HCT116 (cell line): ENCODE results near the gene ANXA5. TPM values are rescaled to one million over a fixed set of nuclear protein-coding genes. Genes with fewer than 3 reads are reported as not detected.

Experiments
- ATAC-seq: fragments of 200-7000 bp; cut with Tn5 transposase; 2 replicates; pipeline ENCODE4 v1.9.1; 2020; ENCODE audit warnings: mild to moderate bottlenecking, moderate library complexity
- BruUV-seq: library from RNA; stranded (reverse); fragments of 400-500 nt; replicated peaks from 2 replicates; lab custom pipeline; 2021; lab: Mats Ljungman, UMichigan
- CTCF ChIA-PET: fragments of 300-600 bp; sonication (Branson Sonifier 250); formaldehyde crosslinking; loops from one replicate; lab custom pipeline; 2021; ENCODE audit warnings: antibody characterized with exemption; lab: Charles Lee
- POLR2A ChIA-PET: fragments of 300-600, 350-600 bp; sonication (Branson Sonifier 250); formaldehyde crosslinking; loops from one replicate; lab custom pipeline; 2021; ENCODE audit warnings: antibody characterized with exemption; lab: Charles Lee
- RAD21 ChIA-PET, 2 experiments: fragments of 300-600 bp; sonication (Branson Sonifier 250); formaldehyde crosslinking; loops; one replicate each; lab custom pipeline; 2023; ENCODE audit warnings: low total read pairs in 2 of 2; ENCODE audit not compliant: uncharacterized antibody in 2 of 2, unreplicated experiment in 2 of 2, low non-redundant PET in 1 of 2; lab: Charles Lee
- DNase-seq: peaks from one replicate; pipeline ENCODE4 v3.0.0-alpha.2; 2010; ENCODE audit warnings: low read depth, low spot score
- H2AFZ ChIP-seq: fragments of 200-600 bp; shearing (Covaris generic), sonication (generic); 2 replicates; pipeline ENCODE4 v1.6.1; 2017; ENCODE audit warnings: low read depth, mixed run types, mixed read lengths, antibody characterized with exemption, low read length; ENCODE audit not compliant: poor library complexity, severe bottlenecking
- H3K27ac ChIP-seq: 2 replicates; pipeline ENCODE4 v1.5.1; 2012; ENCODE audit warnings: low read depth, low read length
- H3K27me3 ChIP-seq: fragments of 200-600 bp; sonication (generic); 2 replicates; pipeline ENCODE4 v1.6.1; 2016; ENCODE audit warnings: mixed run types, low read length, mixed read lengths; ENCODE audit not compliant: insufficient read depth
- H3K36me3 ChIP-seq, 2 experiments: fragments of 200-500 bp in 1 of 2; fragments of 200-600 bp in 1 of 2; sonication (Bioruptor generic) in 1 of 2; sonication (generic) in 1 of 2; 2 replicates each; pipeline versions ENCODE4 v1.5.1 to v1.6.1; 2014 to 2016; ENCODE audit warnings: low read length in 2 of 2, inconsistent platforms in 1 of 2, mixed read lengths in 1 of 2, mixed run types in 1 of 2; ENCODE audit not compliant: insufficient read depth in 2 of 2, control insufficient read depth in 1 of 2
- H3K4me1 ChIP-seq, 2 experiments: fragments of 200-600 bp in 1 of 2; sonication (generic) in 1 of 2; 2 replicates each; pipeline versions ENCODE4 v1.5.1 to v1.6.1; 2012 to 2017; ENCODE audit warnings: low read length in 2 of 2, inconsistent platforms in 1 of 2, mild to moderate bottlenecking in 1 of 2, mixed read lengths in 1 of 2, mixed run types in 1 of 2, moderate library complexity in 1 of 2; ENCODE audit not compliant: insufficient read depth in 2 of 2, control insufficient read depth in 1 of 2
- H3K4me2 ChIP-seq: fragments of 200-600 bp; sonication (generic); 2 replicates; pipeline ENCODE4 v1.6.1; 2017; ENCODE audit warnings: mixed run types, low read length, mixed read lengths
- H3K4me3 ChIP-seq, 2 experiments: fragments of 200-600 bp in 1 of 2; sonication (generic) in 1 of 2; replicated peaks in 1 of 2; 2 replicates each; pipeline ENCODE4 v1.5.1; 2011 to 2016; ENCODE audit warnings: low read length in 2 of 2, control low read depth in 1 of 2, low read depth in 1 of 2, mild to moderate bottlenecking in 1 of 2, mixed read lengths in 1 of 2, mixed run types in 1 of 2
- H3K79me2 ChIP-seq: fragments of 200-600 bp; sonication (generic); 2 replicates; pipeline ENCODE4 v1.6.1; 2017; ENCODE audit warnings: mild to moderate bottlenecking, mixed run types, low read length, moderate library complexity, mixed read lengths; ENCODE audit not compliant: insufficient read depth
- H3K9ac ChIP-seq: fragments of 200-600 bp; sonication (generic); 2 replicates; pipeline ENCODE4 v1.6.1; 2016; ENCODE audit warnings: low read length, mixed read lengths
- H3K9me2 ChIP-seq: fragments of 200-600 bp; sonication (generic), shearing (Covaris generic); 2 replicates; pipeline ENCODE4 v1.6.1; 2017; ENCODE audit warnings: mixed run types, mild to moderate bottlenecking, moderate library complexity; ENCODE audit not compliant: insufficient read depth
- H3K9me3 ChIP-seq, 2 experiments: fragments of 200-500 bp in 1 of 2; fragments of 200-600 bp in 1 of 2; sonication (Bioruptor generic) in 1 of 2; sonication (generic) in 1 of 2; 2 replicates each; pipeline ENCODE4 v1.6.1; 2014 to 2017; ENCODE audit warnings: low read length in 2 of 2, mixed read lengths in 2 of 2, inconsistent platforms in 1 of 2, low read depth in 1 of 2, mild to moderate bottlenecking in 1 of 2, mixed run types in 1 of 2, moderate library complexity in 1 of 2; ENCODE audit not compliant: control insufficient read depth in 1 of 2, insufficient read depth in 1 of 2
- H4K20me1 ChIP-seq: fragments of 200-600 bp; sonication (generic), shearing (Covaris generic); 2 replicates; pipeline ENCODE4 v1.6.1; 2017; ENCODE audit warnings: mixed run types, mild to moderate bottlenecking, moderate library complexity; ENCODE audit not compliant: insufficient read depth
- ATF3 ChIP-seq: IDR thresholded peaks from 2 replicates; pipeline ENCODE4 v1.6.1; 2012
- SP1 ChIP-seq: IDR thresholded peaks from 2 replicates; pipeline ENCODE4 v1.6.1; 2012; ENCODE audit warnings: low read depth
- SRF ChIP-seq: IDR thresholded peaks from 2 replicates; pipeline ENCODE4 v1.6.1; 2012; ENCODE audit warnings: low read depth
- YY1 ChIP-seq: IDR thresholded peaks from 2 replicates; pipeline ENCODE4 v1.6.1; 2011; ENCODE audit warnings: low read length, low read depth, moderate library complexity, mild to moderate bottlenecking; ENCODE audit not compliant: insufficient replicate concordance; ENCODE audit errors: extremely low read depth
- intact Hi-C: fragments of 100-400 bp; cut with micrococcal nuclease; formaldehyde crosslinking; loops from 2 replicates; pipeline ENCODE4 v1.10.0; 2022
- total RNA-seq: library from RNA; stranded (reverse); gene quantifications from one replicate; pipeline ENCODE4 v1.2.1, GENCODE V29; 2021; ENCODE audit not compliant: unreplicated experiment

ANXA5 gene
- total RNA-seq, 1 experiment from 2014 or later: 186 TPM

- POLR2A ChIA-PET: no interaction called here
- Histone ChIP-seq H3K4me3 (no peak overlapping the region), H3K27ac (no peak overlapping the region), H3K27me3 (no peaks in the 10 kb centered on the region), H3K79me2 (no peaks in the 10 kb centered on the region), H3K9ac (no peak overlapping the region)
- TF ChIP-seq ATF3: no peak
- no peak for TF ChIP-seq SRF
- TF ChIP-seq, all 23 proteins: peak for 0
- intact Hi-C loops: no loop called here
- CTCF ChIA-PET: no interaction called here
- no peaks in the 10 kb centered on the region for H3K9me3 ChIP-seq
- no TSS peak for BruUV-seq
- no peaks in the 10 kb centered on the region for H3K36me3 ChIP-seq
- no peaks in the 10 kb centered on the region for H3K4me1 ChIP-seq
- no peak overlapping the region for H2AFZ ChIP-seq
- no peak for ATAC-seq
- H3K4me2 ChIP-seq: no peak overlapping the region
- RAD21 ChIA-PET: no interaction called here
- no peaks in the 10 kb centered on the region for H4K20me1 ChIP-seq
- H3K9me2 ChIP-seq: no peaks in the 10 kb centered on the region
- DNase-seq: no peak
Observed at GRCh38 chr4:121648516-121648915, 48.3 kb downstream of the ANXA5 start.

- CTCF ChIA-PET: no interaction called here
- H3K79me2 ChIP-seq: no peaks in the 10 kb centered on the region
- H4K20me1 ChIP-seq: no peaks in the 10 kb centered on the region
- H3K4me1 ChIP-seq: no peaks in the 10 kb centered on the region
- no TSS peak for BruUV-seq
- H2AFZ ChIP-seq: no peak overlapping the region
- H3K4me3 ChIP-seq: no peak overlapping the region
- DNase-seq (no peak), ATAC-seq (no peak)
- TF ChIP-seq YY1: no peak
- no peak for TF ChIP-seq ATF3
- TF ChIP-seq SP1: no peak
- POLR2A ChIA-PET: no interaction called here
- no peaks in the 10 kb centered on the region for H3K36me3 ChIP-seq
- H3K4me2 ChIP-seq: no peak overlapping the region
- no peaks in the 10 kb centered on the region for H3K27me3 ChIP-seq
- no peak overlapping the region for H3K27ac ChIP-seq
- RAD21 ChIA-PET: no interaction called here
- intact Hi-C loops: no loop called here
- no peaks in the 10 kb centered on the region for H3K9me3 ChIP-seq
- no peak overlapping the region for H3K9ac ChIP-seq
- no peaks in the 10 kb centered on the region for H3K9me2 ChIP-seq
Observed at GRCh38 chr4:121642876-121643585, 53.7 kb downstream of the ANXA5 start.
